Loucy (cell line): Measurements from ENCODE around the gene TMEM248.

Experiments used
- CTCF ChIP-seq: fragments of 200-600 bp; sonication (generic); conservative IDR thresholded peaks from 2 replicates; pipeline ENCODE4 v1.5.1; 2014; ENCODE audit warnings: mild to moderate bottlenecking, antibody characterized with exemption, low read length
- EZH2phosphoT487 ChIP-seq: fragments of 200-600 bp; IDR thresholded peaks from 2 replicates; pipeline ENCODE4 v1.6.1; 2018; ENCODE audit warnings: antibody characterized with exemption, mild to moderate bottlenecking, moderate library complexity, borderline replicate concordance

- no peak for TF ChIP-seq CTCF
- no peak for TF ChIP-seq EZH2phosphoT487
Observed at GRCh38 chr7:66880053-66880452, 41.0 kb upstream of the TMEM248 start.
